ENCODE data around the gene RPL7A.

DNA sequence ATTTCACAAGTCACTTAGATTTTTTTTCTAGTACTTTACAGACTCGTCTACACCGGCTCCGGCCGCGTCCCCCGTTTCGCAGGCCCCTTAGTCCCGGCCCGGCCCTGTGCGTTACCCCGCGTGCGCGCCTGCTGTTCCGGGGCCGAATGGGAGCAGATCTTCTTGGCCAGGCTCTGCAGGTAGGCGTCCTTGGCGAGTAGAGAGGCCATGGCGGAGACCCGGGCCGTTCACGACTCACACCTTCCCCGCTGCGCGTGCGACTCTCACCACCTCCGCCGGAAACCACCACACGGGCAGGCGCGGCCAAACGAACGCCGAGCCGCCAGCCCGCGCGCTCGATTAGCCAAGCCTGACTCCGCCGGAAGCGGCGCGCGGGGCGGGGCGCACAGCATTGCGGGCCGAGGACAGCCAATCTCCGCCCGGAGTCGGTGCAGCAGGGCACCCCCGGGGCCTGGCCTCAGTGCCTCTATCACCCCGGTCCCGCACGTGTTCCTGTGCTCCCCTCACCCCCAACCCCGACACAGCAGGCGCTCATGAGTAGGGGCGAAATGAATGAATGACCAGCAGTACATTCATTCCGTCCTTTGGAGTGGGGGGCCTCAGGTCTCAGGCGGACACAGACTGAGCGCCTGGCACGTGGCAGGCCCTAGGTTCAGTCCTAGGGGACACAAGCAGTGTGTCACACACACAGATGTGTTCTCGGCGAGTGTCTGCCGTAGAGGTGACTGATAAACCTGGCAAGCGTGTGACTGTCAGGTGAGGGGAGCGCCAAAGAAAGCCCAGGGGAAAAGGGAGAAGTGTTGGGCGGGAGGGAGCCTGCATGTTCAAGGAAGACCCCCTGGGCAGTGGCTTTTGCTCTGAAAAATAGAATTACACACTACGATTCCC lies 11.8 kb upstream of the RPL7A start, which contains the start of gene SURF6:
- TF ChIP-seq, protein P1, sequence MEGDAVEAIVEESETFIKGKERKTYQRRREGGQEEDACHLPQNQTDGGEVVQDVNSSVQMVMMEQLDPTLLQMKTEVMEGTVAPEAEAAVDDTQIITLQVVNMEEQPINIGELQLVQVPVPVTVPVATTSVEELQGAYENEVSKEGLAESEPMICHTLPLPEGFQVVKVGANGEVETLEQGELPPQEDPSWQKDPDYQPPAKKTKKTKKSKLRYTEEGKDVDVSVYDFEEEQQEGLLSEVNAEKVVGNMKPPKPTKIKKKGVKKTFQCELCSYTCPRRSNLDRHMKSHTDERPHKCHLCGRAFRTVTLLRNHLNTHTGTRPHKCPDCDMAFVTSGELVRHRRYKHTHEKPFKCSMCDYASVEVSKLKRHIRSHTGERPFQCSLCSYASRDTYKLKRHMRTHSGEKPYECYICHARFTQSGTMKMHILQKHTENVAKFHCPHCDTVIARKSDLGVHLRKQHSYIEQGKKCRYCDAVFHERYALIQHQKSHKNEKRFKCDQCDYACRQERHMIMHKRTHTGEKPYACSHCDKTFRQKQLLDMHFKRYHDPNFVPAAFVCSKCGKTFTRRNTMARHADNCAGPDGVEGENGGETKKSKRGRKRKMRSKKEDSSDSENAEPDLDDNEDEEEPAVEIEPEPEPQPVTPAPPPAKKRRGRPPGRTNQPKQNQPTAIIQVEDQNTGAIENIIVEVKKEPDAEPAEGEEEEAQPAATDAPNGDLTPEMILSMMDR (optimal IDR thresholded peaks at IDR 0.05 in 1 of 3, IDR thresholded peaks at IDR 0.05 in 1 of 3, conservative IDR thresholded peaks at IDR 0.05 in 1 of 3; ENCODE audit: extremely low read depth in 1 of 3, insufficient read depth in 2 of 3, low read length in 3 of 3), result no peak
- TF ChIP-seq EZH2 (IDR thresholded peaks at IDR 0.05; ENCODE audit: low read length), result no peak
